Measurements from ENCODE around the gene BRIP1. TPM values are rescaled to one million over a fixed set of nuclear protein-coding genes. Genes with fewer than 3 reads are reported as not detected.

Gene BRIP1
- polyA plus RNA-seq, 1 of the 3 experiments (the other 2 are of a cell fraction) = 2.0 TPM

GRCh38 chr17:61832463-61832862 is 30.9 kb downstream of the BRIP1 start:
- no peak overlapping the region for H2AFZ ChIP-seq (ENCODE audit: low read depth)
- CTCF ChIA-PET = interaction anchor here (3.0 kb wide), 1 partner anchor 420 kb away, joined by 21 read pairs; no protein-coding TSS in a partner anchor
- no peak overlapping the region for H3K4me2 ChIP-seq
- no peak for DNase-seq
- H3K4me3 ChIP-seq (ENCODE audit: low read depth in 2 of 2, low read length in 1 of 2) = no peak overlapping the region
- peaks cover 0 to 37% of the 10 kb centered on the region in 2 experiments for H3K36me3 ChIP-seq (replicated peaks in 1 of 2; ENCODE audit: control insufficient read depth in 1 of 2, insufficient read depth in 2 of 2, low read length in 1 of 2)
- no peaks in the 10 kb centered on the region for H3K27me3 ChIP-seq (ENCODE audit: insufficient read depth)
- H3K9me3 ChIP-seq = peaks cover 11% of the 10 kb centered on the region; the same call in 1 of the 2 replicates
- POLR2A ChIA-PET = no interaction called here
- H3F3A ChIP-seq (replicated peaks; ENCODE audit: insufficient read depth) = peaks cover 8% of the 10 kb centered on the region
- TF ChIP-seq MXI1 (IDR thresholded peaks at IDR 0.05; ENCODE audit: low read depth, low read length) (no peak), EP300 (IDR thresholded peaks at IDR 0.05; ENCODE audit: borderline replicate concordance in 1 of 2, low read depth in 1 of 2, low read length in 1 of 2) (no peak), EZH2phosphoT487 (IDR thresholded peaks at IDR 0.05; ENCODE audit: borderline replicate concordance, low read depth) (no peak), MEF2A (IDR thresholded peaks at IDR 0.05; ENCODE audit: borderline replicate concordance, low read depth) (no peak), REST (IDR thresholded peaks at IDR 0.05; ENCODE audit: low read depth, low read length) (no peak), MAX (IDR thresholded peaks at IDR 0.05; ENCODE audit: low read depth) (no peak), NRF1 (IDR thresholded peaks at IDR 0.05; ENCODE audit: low read depth, low read length) (no peak), POLR2AphosphoS5 (IDR thresholded peaks at IDR 0.05; ENCODE audit: low read depth, low read length) (no peak), FOXM1 (IDR thresholded peaks at IDR 0.05; ENCODE audit: low read depth) (no peak), CTCF (IDR thresholded peaks at IDR 0.05) (no peak), RCOR1 (IDR thresholded peaks at IDR 0.05; ENCODE audit: low read length) (no peak), IRF3 (IDR thresholded peaks at IDR 0.05; ENCODE audit: low read depth, low read length) (no peak), YY1 (IDR thresholded peaks at IDR 0.05; ENCODE audit: low read depth) (no peak), SMC3 (IDR thresholded peaks at IDR 0.05; ENCODE audit: low read depth, low read length) (no peak), RFX5 (IDR thresholded peaks at IDR 0.05; ENCODE audit: low read length) (no peak), USF1 (IDR thresholded peaks at IDR 0.05; ENCODE audit: borderline replicate concordance, low read depth) (no peak), PBX3 (IDR thresholded peaks at IDR 0.05) (no peak), ELF1 (IDR thresholded peaks at IDR 0.05) (no peak), ZBTB33 (IDR thresholded peaks at IDR 0.05; ENCODE audit: borderline replicate concordance, low read depth) (no peak), FOXJ3 (CRISPR knock-in tag; IDR thresholded peaks at IDR 0.05) (no peak)
- H3K4me1 ChIP-seq (ENCODE audit: control insufficient read depth in 1 of 2, insufficient read depth in 2 of 2, low read depth in 1 of 2, low read length in 1 of 2) = peaks cover 0 to 3% of the 10 kb centered on the region in 2 experiments; a peak in 2 of 4 replicates
- no peaks in the 10 kb centered on the region for H3K9me2 ChIP-seq
- no peak overlapping the region for H3K27ac ChIP-seq (ENCODE audit: low read depth in 2 of 2, low read length in 1 of 2)
- H4K20me1 ChIP-seq (ENCODE audit: insufficient read depth) = no peaks in the 10 kb centered on the region
- H3K9ac ChIP-seq = no peak overlapping the region
- 98% methylated on average over 3 of the region's 3 CpGs for WGBS (ENCODE audit: low lambda C conversion rate)
- H3K79me2 ChIP-seq (ENCODE audit: insufficient read depth) = peaks cover 12% of the 10 kb centered on the region; the same call in 1 of the 2 replicates

Measured in SK-N-SH (cell line).